HEK293T (cell line): Measurements from ENCODE around the gene CDK5RAP2.

Source experiments
- CTCF ChIA-PET: fragments of 350-600 bp; formaldehyde crosslinking; extraction: SDS; loops from one replicate; lab custom pipeline; 2021; ENCODE audit warnings: antibody characterized with exemption, inconsistent platforms; lab: Yijun Ruan, JAX
- POLR2A ChIA-PET: fragments of 350-600 bp; formaldehyde crosslinking; extraction: SDS; loops from one replicate; lab custom pipeline; 2020; ENCODE audit warnings: antibody characterized with exemption, inconsistent platforms; lab: Yijun Ruan, JAX
- DNase-seq: peaks from one replicate; pipeline ENCODE4 v3.0.0; 2012; ENCODE audit warnings: mixed read lengths; ENCODE audit errors: extremely low spot score
- ARNT ChIP-seq: fragments of 450-650 bp; IDR thresholded peaks from 2 replicates; pipeline ENCODE4 v1.6.1; 2017; ENCODE audit warnings: mild to moderate bottlenecking
- BHLHE40 ChIP-seq: fragments of 450-650 bp; IDR thresholded peaks from 2 replicates; pipeline ENCODE4 v1.6.1; 2016; ENCODE audit warnings: mild to moderate bottlenecking, moderate library complexity, borderline replicate concordance
- CTBP1 ChIP-seq: fragments of 450-650 bp; IDR thresholded peaks from 2 replicates; pipeline ENCODE4 v1.6.1; 2016; ENCODE audit warnings: borderline replicate concordance
- ELF4 ChIP-seq: fragments of 450-650 bp; IDR thresholded peaks from 2 replicates; pipeline ENCODE4 v1.6.1; 2017; ENCODE audit warnings: antibody characterized with exemption
- FOXA1 ChIP-seq: fragments of 450-650 bp; IDR thresholded peaks from 2 replicates; pipeline ENCODE4 v1.6.1; 2016; ENCODE audit warnings: mild to moderate bottlenecking
- FOXK2 ChIP-seq: fragments of 450-650 bp; IDR thresholded peaks from 2 replicates; pipeline ENCODE4 v1.6.1; 2016; ENCODE audit warnings: mild to moderate bottlenecking
- FOXM1 ChIP-seq: fragments of 450-650 bp; IDR thresholded peaks from 2 replicates; pipeline ENCODE4 v1.6.1; 2017; ENCODE audit warnings: mild to moderate bottlenecking, borderline replicate concordance
- HDGF ChIP-seq: fragments of 450-650 bp; IDR thresholded peaks from 2 replicates; pipeline ENCODE4 v1.6.1; 2017; ENCODE audit warnings: antibody characterized with exemption, borderline replicate concordance
- L3MBTL2 ChIP-seq: fragments of 450-650 bp; conservative IDR thresholded peaks from 2 replicates; pipeline ENCODE4 v1.6.1; 2016; ENCODE audit warnings: mild to moderate bottlenecking
- LEF1 ChIP-seq: fragments of 450-650 bp; IDR thresholded peaks from 2 replicates; pipeline ENCODE4 v1.6.1; 2017; ENCODE audit warnings: mild to moderate bottlenecking, borderline replicate concordance
- NFRKB ChIP-seq: fragments of 450-650 bp; IDR thresholded peaks from 2 replicates; pipeline ENCODE4 v1.6.1; 2016; ENCODE audit warnings: mild to moderate bottlenecking, moderate library complexity
- PKNOX1 ChIP-seq: fragments of 450-650 bp; IDR thresholded peaks from 2 replicates; pipeline ENCODE4 v1.6.1; 2016
- SP1 ChIP-seq: fragments of 450-650 bp; IDR thresholded peaks from 2 replicates; pipeline ENCODE4 v1.6.1; 2017
- SUZ12 ChIP-seq: fragments of 450-650 bp; IDR thresholded peaks from 2 replicates; pipeline ENCODE4 v1.6.1; 2016; ENCODE audit warnings: mild to moderate bottlenecking
- TARDBP ChIP-seq: fragments of 450-650 bp; IDR thresholded peaks from 2 replicates; pipeline ENCODE4 v1.6.1; 2016
- ZNF384 ChIP-seq: fragments of 450-650 bp; IDR thresholded peaks from 2 replicates; pipeline ENCODE4 v1.6.1; 2016

Gene CDK5RAP2

GRCh38 chr9:120384925-120385272 is 195.1 kb downstream of the CDK5RAP2 start:
- CTCF ChIA-PET = no interaction called here
- POLR2A ChIA-PET = no interaction called here
- no peak for TF ChIP-seq SUZ12
- no peak for TF ChIP-seq L3MBTL2
- no peak for TF ChIP-seq NFRKB
- no peak for TF ChIP-seq TARDBP
- TF ChIP-seq FOXK2 = no peak
- no peak for TF ChIP-seq SP1
- no peak for TF ChIP-seq BHLHE40
- no peak for TF ChIP-seq FOXA1
- DNase-seq = no peak

GRCh38 chr9:120383999-120384924 is 195.7 kb downstream of the CDK5RAP2 start:
- DNase-seq = no peak
- ChIA-PET POLR2A (no interaction called here), CTCF (interaction anchor here (0.6 kb wide), 1 partner anchor 37 kb away, joined by 4 read pairs; no protein-coding TSS in a partner anchor)
- TF ChIP-seq TARDBP (no peak), ELF4 (no peak), HDGF (no peak), FOXK2 (no peak), BHLHE40 (no peak), ARNT (no peak), SUZ12 (no peak), SP1 (no peak), CTBP1 (no peak), PKNOX1 (no peak), FOXM1 (no peak)

- no peak for DNase-seq
- ChIA-PET POLR2A (no interaction called here), CTCF (interaction anchor here (0.6 kb wide), 1 partner anchor 37 kb away, joined by 4 read pairs; no protein-coding TSS in a partner anchor)
- TF ChIP-seq BHLHE40 (no peak), FOXM1 (no peak), CTBP1 (no peak), ELF4 (no peak)
These were observed 196.4 kb downstream of the CDK5RAP2 start for GRCh38 chr9:120383611-120383998.

- CTCF ChIA-PET = no interaction called here
- no peak for DNase-seq
- POLR2A ChIA-PET = no interaction called here
These were observed 197.5 kb downstream of the CDK5RAP2 start for GRCh38 chr9:120382453-120382852.

GRCh38 chr9:120381839-120382238 is 198.1 kb downstream of the CDK5RAP2 start:
- ChIA-PET CTCF (no interaction called here), POLR2A (no interaction called here)
- no peak for TF ChIP-seq CTBP1
- TF ChIP-seq L3MBTL2 = no peak
- no peak for TF ChIP-seq LEF1
- no peak for TF ChIP-seq FOXM1
- no peak for TF ChIP-seq SP1
- no peak for TF ChIP-seq SUZ12
- TF ChIP-seq NFRKB = no peak
- no peak for TF ChIP-seq ZNF384
- TF ChIP-seq BHLHE40 = no peak
- TF ChIP-seq FOXA1 = no peak
- no peak for TF ChIP-seq HDGF
- TF ChIP-seq FOXK2 = no peak
- no peak for TF ChIP-seq ELF4
- no peak for TF ChIP-seq ARNT

More at GRCh38 chr9:120382453-120382852, 197.5 kb downstream of the CDK5RAP2 start:
- no peak for TF ChIP-seq SUZ12
- no peak for TF ChIP-seq HDGF
- TF ChIP-seq PKNOX1 = no peak
- no peak for TF ChIP-seq ARNT
- no peak for TF ChIP-seq CTBP1
- no peak for TF ChIP-seq TARDBP
- no peak for TF ChIP-seq FOXM1

GRCh38 chr9:120379611-120380010 is 200.4 kb downstream of the CDK5RAP2 start:
- CTCF ChIA-PET = no interaction called here
- POLR2A ChIA-PET = no interaction called here
- TF ChIP-seq TARDBP (no peak), SUZ12 (no peak), ARNT (no peak), CTBP1 (no peak), L3MBTL2 (no peak), SP1 (no peak), LEF1 (no peak), BHLHE40 (no peak), PKNOX1 (no peak), ELF4 (no peak), FOXA1 (no peak), ZNF384 (no peak)
- DNase-seq = no peak

More at GRCh38 chr9:120381839-120382238, 198.1 kb downstream of the CDK5RAP2 start:
- DNase-seq = no peak
